BJ (cell line): ENCODE results near the gene CSTF2T. TPM values are rescaled to one million over a fixed set of nuclear protein-coding genes. Genes with fewer than 3 reads are reported as not detected.
A peak's percentile ranks its signal among the peaks of the same experiment; 100 is the strongest.
"Not testable (repeated sequence)": the region's sequence is repeated elsewhere in the genome, so short reads cannot be mapped to it uniquely, and the experiment has no call there.

ENCODE experiments used
- CTCF ChIA-PET: fragments of 350-600 bp; formaldehyde crosslinking; extraction: SDS; loops from one replicate; lab custom pipeline; 2021; ENCODE audit warnings: antibody characterized with exemption, inconsistent platforms; lab: Yijun Ruan, JAX
- POLR2A ChIA-PET: fragments of 300-600 bp; sonication (Branson Sonifier 250); formaldehyde crosslinking; extraction: SDS; loops from one replicate; lab custom pipeline; 2021; ENCODE audit warnings: antibody characterized with exemption; lab: Charles Lee
- DNase-seq: peaks from one replicate; pipeline ENCODE4 v3.0.0-alpha.2; 2011; ENCODE audit warnings: low read depth
- H3K27me3 ChIP-seq: 2 replicates; pipeline ENCODE4 v1.6.0; 2011; ENCODE audit warnings: low read length; ENCODE audit not compliant: control insufficient read depth, insufficient read depth
- H3K36me3 ChIP-seq: 2 replicates; pipeline ENCODE4 v1.5.1; 2011; ENCODE audit warnings: low read length; ENCODE audit not compliant: control insufficient read depth, insufficient read depth
- H3K4me3 ChIP-seq: 2 replicates; pipeline ENCODE4 v1.5.1; 2011; ENCODE audit warnings: low read depth, mild to moderate bottlenecking, control low read depth, low read length
- CTCF ChIP-seq: IDR thresholded peaks from 2 replicates; pipeline ENCODE4 v1.5.1; 2011; ENCODE audit warnings: low read depth, mild to moderate bottlenecking, control low read depth, inconsistent platforms, low read length, moderate library complexity; ENCODE audit not compliant: insufficient read depth
- polyA plus RNA-seq: library from polyadenylated mRNA; depleted of rRNA; stranded (reverse); fragments of >200 nt; gene quantifications from 2 replicates; pipeline ENCODE4 v1.2.3, GENCODE V29; 2011

Gene CSTF2T
- polyA plus RNA-seq, 1 experiment: 4.2 TPM

DNA sequence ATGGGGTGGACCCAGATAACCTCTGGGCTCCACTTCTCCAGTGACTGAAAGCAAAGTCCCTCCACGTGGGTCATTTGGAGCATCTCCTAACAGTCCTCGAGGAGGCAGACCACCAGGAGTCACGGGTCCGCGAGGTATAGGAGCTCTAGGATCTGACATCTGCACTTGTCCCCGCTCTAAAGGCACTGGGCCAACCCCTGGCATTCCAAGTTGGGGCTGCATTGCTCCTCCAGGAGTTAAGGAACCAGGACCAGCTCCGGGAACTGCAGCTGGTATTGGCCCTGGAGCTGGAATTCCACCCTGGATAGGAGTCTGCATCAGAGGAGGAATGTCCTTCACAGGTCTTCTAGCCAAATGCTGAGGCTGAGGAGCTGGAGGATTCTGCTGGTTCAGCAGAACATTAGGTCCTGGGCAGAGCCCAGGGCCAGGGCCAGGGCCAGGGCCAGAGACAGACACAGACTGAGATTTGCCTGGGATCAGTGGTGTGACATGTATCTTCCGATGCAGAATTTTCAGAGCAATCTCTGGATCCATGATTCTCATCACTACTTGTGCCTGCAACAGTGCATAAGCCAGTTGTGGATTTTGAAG, 827 bp downstream of the CSTF2T start:
- CTCF ChIA-PET: interaction anchor here (0.6 kb wide), 1 partner anchor 106 kb away, joined by 3 read pairs; no protein-coding TSS in a partner anchor
- TF ChIP-seq CTCF: no peak
- no peak for DNase-seq
- Histone ChIP-seq H3K27me3 (no peaks in the 10 kb centered on the region), H3K36me3 (no peaks in the 10 kb centered on the region; the same call in 1 of the 2 replicates), H3K4me3 (peak overlapping the region; percentile 69)
- POLR2A ChIA-PET: no interaction called here

DNA sequence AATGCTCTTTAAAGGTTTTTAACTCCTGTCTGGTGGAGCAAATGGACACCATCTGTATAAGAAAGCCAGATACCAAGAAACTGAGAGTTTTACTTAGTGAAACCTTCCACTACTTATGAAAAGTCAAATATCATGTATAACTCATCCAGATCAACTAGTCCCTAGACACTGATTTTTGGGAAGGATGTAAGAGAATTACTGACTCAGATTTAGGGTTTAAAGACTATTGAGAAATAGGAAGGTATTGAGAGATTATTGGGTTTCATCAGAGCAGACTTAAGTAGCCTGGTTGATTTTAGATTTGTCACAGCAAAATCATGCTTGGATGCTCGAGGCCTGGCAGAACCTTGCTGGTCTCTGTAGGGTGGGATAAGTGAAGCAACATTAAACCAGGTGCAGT, 3.1 kb downstream of the CSTF2T start:
- POLR2A ChIA-PET: no interaction called here
- CTCF ChIA-PET: no interaction called here
- Histone ChIP-seq H3K27me3 (no peaks in the 10 kb centered on the region), H3K36me3 (no peaks in the 10 kb centered on the region; the same call in 1 of the 2 replicates), H3K4me3 (no peak overlapping the region)
- no peak for DNase-seq
- no peak for TF ChIP-seq CTCF

- H3K36me3 ChIP-seq: no peaks in the 10 kb centered on the region; the same call in 1 of the 2 replicates
- DNase-seq: no peak
- CTCF ChIA-PET: no interaction called here
- no peak overlapping the region for H3K4me3 ChIP-seq
- no peak for TF ChIP-seq CTCF
- POLR2A ChIA-PET: no interaction called here
- H3K27me3 ChIP-seq: no peaks in the 10 kb centered on the region
These were observed 5.2 kb downstream of the CSTF2T start for GRCh38 chr10:51694086-51694768.

DNA sequence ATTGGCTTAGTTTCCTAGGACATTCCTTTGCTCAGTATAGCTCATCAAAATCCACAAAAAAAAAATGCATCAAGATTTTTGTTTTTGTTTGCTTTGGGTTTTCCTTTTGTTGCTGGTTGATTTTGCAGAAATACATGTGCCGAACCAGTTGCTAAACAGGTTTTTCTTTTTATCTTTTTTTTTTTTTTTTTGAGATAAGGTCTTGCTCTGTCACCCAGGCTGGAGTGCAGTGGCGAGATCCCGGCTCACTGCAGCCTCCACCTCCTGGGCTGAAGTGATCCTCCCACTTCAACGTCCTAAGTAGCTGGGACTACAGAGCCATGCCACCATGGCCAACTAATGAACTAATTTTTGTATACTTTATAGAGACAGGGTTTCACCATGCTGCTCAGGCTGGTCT, 8.3 kb downstream of the CSTF2T start:
- Histone ChIP-seq H3K27me3 (no peaks in the 10 kb centered on the region), H3K36me3 (no peaks in the 10 kb centered on the region), H3K4me3 (no peak overlapping the region)
- POLR2A ChIA-PET: no interaction called here
- CTCF ChIA-PET: interaction anchor here (0.6 kb wide), 1 partner anchor 835 kb away, joined by 3 read pairs; no protein-coding TSS in a partner anchor
- no peak for DNase-seq
- no peak for TF ChIP-seq CTCF

- no peak overlapping the region for H3K4me3 ChIP-seq
- no peak for TF ChIP-seq CTCF
These were observed 9.9 kb downstream of the CSTF2T start for GRCh38 chr10:51689536-51689935.

GRCh38 chr10:51688826-51689225, 10.6 kb downstream of the CSTF2T start:
- CTCF ChIA-PET: interaction anchor here (0.7 kb wide), 1 partner anchor 609 kb away, joined by 4 read pairs; no protein-coding TSS in a partner anchor
- DNase-seq, H3K27me3 ChIP-seq, H3K4me3 ChIP-seq, H3K36me3 ChIP-seq, POLR2A ChIA-PET: not testable (repeated sequence)

More at GRCh38 chr10:51689536-51689935, 9.9 kb downstream of the CSTF2T start:
- Histone ChIP-seq H3K36me3 (no peaks in the 10 kb centered on the region), H3K27me3 (no peaks in the 10 kb centered on the region)
- CTCF ChIA-PET: no interaction called here
- POLR2A ChIA-PET: no interaction called here
- no peak for DNase-seq
